Tibial nerve (tissue), 3 donors: Measurements from ENCODE around the gene TXLNG.
"Not testable (repeated sequence)": the region's sequence is repeated elsewhere in the genome, so short reads cannot be mapped to it uniquely, and the experiment has no call there.

Source experiments
- CTCF ChIP-seq, 5 experiments: fragments of 200-600 bp in 3 of 5; fragments of 450-650 bp in 2 of 5; sonication (generic) in 3 of 5; IDR thresholded peaks; one replicate each; pipeline ENCODE4 v1.5.1; 2016 to 2019; ENCODE audit warnings: antibody characterized with exemption in 5 of 5, mild to moderate bottlenecking in 3 of 5, moderate library complexity in 2 of 5
- POLR2A ChIP-seq, 2 donors: fragments of 450-650 bp; IDR thresholded peaks; one replicate each; pipeline ENCODE4 v1.6.1; 2017; ENCODE audit warnings: antibody characterized with exemption in 2 of 2, mild to moderate bottlenecking in 2 of 2, moderate library complexity in 2 of 2

DNA sequence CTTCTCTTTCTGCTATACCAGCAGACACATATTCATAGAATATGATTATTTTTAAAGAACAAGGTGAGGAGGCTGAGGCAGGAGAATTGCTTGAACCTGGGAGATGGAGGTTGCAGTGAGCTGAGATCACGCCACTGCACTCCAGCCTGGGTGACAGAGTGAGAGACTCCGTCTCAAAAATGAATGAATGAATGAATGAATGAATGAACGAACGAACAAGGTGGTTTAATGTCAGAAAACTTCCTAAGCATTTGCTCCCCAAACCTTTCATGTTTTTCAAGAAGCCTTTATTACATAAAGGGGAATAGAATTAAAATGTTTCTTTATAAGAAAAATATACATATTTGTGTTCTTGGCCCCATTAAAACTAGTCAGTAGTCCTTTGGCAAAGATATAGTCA is 24.8 kb upstream of the TXLNG start:
- TF ChIP-seq CTCF, POLR2A (IDR thresholded peaks at IDR 0.05): not testable (repeated sequence)
